COLO668 (cell line): ENCODE data around the gene JPH3.

Experiments
- DNase-seq: peaks from one replicate; lab custom pipeline; 2025; ENCODE audit not compliant: unreplicated experiment; lab: John Stamatoyannopoulos, UW

The JPH3 gene

GRCh38 chr16:87648698-87649487 lies 46.6 kb downstream of the JPH3 start:
- DNase-seq: no peak

- no peak for DNase-seq
These were observed 50.1 kb downstream of the JPH3 start for GRCh38 chr16:87652386-87652785.

- DNase-seq: no peak
These were observed 50.5 kb downstream of the JPH3 start for GRCh38 chr16:87652799-87653198.

GRCh38 chr16:87653234-87653633 lies 50.9 kb downstream of the JPH3 start:
- DNase-seq: no peak

DNA sequence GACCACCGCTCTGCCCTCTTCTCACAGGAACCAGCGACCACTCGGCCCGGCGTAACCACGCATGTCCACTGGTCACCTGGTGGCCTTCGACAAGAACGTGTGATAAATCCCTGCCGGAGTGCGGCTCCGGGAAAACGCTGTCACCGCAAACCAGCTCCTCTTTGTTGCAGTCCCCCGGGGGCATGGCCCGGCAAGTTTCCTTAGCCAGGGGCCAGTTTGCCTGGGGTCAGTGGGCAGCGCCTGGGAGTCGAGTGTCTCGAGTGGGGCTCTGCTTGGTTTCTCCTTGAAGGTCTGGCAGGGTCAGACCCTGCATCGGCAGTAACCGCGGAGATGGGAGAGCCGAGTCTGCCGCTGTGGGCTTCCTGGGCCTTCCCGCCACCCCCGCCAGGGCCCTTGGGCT lies 52.5 kb downstream of the JPH3 start:
- no peak for DNase-seq

DNA sequence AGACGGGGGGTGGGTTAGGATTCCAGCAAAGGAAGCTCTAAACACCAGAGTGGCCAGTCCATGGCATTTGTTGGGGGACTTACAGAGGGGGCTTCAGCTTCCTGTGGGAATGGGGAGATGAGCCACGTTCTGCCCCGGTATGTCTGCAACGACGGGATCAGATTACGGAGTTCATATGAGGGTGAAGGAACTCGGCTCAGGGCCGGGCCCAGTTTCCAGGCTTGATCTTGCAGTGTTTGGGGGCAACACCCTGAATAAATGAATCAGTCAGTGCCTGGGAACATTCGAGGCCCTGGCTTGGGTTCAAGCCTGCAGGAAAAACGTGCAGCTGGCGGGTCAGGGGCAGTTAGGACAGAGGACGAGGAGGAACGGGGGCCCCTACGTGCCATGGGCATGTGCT lies 54.0 kb downstream of the JPH3 start:
- DNase-seq: no peak

DNA sequence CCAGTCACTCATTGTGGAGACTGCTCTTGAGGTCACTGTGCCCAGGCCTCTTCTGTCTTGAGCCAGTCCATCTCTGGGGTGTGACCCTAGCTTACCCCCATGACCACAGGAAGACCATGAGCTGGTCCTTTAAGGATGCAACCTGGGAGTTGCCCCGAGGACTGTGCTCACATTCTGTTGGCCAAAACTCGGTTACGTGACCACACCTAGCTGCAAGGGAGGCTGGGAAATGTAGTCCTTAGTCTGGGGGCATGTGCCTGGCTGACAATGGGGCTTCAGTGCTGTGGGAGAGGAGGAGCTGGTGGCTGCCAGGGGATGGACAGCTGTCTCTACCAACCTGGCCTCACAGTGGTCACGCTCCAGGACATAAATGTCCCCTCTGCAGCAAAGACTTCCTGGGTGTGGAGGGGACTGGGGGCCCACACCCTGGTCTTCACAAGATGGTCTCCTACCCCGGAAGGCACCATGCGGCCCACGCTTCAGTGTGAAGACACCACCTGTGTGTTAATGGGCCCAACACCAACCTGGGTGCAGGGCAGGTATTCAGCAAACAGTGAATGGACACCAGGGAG lies 55.4 kb downstream of the JPH3 start:
- peak; percentile 21 for DNase-seq

DNA sequence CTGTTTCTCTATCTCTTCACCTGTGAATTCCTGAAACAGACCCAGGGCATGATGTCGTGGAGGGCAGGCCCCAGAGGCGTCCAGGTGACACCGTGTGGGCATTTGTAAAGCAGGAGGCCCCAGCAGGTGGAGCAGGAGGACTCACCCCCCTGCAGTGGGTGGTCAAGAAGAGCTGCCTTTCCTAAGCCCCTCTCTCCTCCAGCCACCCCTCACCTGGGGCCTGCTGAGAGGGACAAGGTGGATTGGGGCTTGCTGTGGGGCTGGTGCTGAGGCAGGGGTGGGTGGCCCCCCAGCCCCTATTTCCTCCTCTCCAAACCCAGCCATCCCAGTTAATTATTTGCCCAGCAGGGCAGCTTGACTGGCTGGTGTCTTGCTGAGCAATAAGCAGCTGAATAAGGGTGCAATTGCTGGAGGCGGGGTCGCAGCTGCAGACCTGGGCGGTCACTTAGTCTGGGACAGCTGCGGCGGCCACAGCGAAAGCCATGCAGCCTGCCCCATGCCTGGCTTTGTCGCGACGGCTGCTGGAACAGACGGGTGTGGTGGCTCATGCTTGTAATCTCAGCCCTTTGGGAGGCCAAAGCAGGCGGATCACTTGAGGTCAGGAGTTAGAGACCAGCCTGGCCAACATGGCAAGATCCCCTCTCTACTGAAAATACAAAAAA lies 56.4 kb downstream of the JPH3 start:
- DNase-seq: peak; percentile 16

GRCh38 chr16:87661561-87661960 lies 59.3 kb downstream of the JPH3 start:
- DNase-seq: no peak

DNA sequence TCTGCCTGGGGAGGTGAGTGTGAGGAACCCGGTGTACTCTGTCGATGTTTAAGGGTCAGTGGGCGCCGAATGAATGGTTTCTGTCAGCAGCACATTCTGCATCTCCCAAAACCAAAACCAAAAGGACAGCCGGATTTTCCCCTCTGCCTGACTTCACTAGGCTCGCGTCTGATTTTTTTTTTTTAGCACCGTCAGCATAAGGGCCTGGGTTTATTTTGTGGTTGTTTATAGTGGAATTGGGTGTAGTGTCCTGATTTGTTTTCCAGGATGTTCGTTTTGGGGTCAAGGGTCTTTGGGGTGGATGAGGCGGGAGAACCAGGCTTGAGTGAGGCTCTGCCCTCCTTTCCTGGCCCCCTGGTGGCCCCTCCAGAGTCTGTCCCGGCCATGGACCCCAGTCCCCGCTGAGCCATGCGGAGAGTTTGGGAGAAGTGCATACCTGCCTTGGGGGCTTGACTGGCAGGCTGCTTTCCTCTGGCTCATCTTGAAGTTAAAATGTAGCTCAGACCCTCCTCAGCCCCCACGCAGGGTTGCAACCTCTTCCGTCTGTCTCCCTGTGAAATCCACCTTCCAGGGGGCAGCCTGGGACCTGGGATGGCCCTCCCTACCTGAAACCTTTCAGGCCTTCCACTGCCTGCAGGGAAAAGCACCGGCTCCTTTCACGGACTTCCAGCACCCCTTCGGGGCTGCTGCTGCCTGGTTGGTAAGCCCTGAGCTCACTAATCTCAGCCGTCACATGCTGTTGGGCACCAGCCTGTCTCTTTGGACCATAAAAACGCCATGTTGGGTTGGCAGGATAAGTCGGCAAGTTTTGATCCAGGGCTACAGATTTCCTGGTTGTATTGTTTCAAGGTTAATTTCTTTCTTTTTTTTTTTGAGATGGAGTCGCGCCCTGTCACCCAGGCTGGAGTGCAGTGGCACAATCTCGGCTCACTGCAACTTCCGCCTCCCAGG lies 60.2 kb downstream of the JPH3 start:
- DNase-seq: no peak

DNA sequence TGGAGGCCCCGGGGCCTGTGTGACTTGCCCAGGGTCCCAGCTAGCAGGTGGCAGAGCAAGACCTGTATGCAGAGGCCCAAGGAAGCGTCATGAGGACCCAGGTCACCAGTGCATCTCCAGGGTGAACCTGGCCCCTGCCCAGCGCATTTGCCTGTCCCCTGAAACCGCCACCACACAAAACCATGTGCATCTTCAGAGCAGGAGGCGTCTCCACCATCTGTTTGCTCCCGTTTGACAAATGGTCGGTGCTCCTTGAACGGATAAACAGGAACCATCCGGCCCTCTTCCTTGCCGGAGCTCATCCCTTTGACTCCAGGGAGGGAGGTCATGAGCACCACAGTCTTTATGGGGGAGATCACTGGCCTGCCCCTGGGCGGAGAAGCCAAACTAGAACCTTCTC lies 62.5 kb downstream of the JPH3 start:
- no peak for DNase-seq

DNA sequence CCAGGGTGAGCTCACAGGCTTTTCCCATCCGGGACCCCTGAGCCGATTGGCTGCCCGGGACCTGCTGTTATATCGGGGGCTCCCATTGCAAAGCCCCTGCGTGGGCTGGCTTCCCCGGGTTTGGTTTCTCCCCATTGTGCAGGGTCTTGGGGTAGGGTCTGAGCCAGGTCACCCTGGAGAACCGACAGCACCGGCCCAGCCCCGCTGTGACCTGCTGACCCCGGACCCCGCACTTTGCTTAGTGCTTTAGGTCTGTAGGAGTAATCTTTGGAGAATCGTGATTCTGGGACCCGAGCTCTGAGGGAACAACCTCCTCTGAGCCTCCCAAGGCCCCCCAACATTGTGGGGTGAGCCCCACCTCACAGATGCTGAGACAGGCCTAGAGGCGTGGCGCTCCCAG lies 62.9 kb downstream of the JPH3 start:
- DNase-seq: no peak

GRCh38 chr16:87666919-87667318 lies 64.6 kb downstream of the JPH3 start:
- DNase-seq: no peak

DNA sequence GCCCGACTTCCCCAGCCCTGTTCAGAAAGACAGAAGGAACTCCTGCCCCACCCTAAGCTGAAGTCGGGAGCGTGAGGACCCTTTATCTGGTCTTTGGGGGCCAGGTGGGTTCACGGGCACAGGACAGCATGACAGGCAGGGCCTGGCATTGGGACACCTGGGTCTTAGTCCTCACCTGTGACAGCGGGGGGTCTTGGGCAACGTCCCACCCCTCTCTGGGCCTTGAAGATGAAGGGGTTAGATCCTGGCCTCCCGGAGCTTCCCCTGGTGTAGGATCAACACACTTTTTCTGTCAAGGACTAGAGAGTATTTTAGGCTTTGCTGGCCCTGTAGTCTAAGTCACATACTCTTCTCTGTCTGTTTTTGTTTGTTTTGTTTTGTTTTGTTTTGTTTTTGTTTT lies 65.1 kb downstream of the JPH3 start:
- no peak for DNase-seq

- no peak for DNase-seq
These were observed 65.6 kb downstream of the JPH3 start for GRCh38 chr16:87667946-87668345.

DNA sequence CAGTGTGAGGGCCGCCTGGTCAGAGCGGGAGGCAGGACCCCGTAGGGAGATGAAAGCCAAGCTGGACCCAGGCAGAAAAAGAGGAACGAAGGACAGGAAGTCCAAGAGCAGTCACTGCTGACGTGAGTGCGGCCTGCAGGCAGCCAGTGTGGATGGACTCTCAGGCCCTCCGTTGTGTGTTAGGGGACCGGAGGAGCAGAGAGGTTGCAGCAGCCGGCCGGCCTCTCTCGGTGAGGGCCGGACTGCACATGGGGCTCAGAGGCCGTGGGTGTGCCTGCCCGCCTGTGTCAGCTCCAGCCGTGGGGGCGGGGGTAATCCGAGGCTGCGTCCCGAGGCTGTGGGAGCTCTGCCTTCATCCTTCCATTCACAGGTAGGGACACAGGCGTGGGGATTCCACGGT lies 67.4 kb downstream of the JPH3 start:
- no peak for DNase-seq

- DNase-seq: no peak
These were observed 68.9 kb downstream of the JPH3 start for GRCh38 chr16:87671221-87671620.

DNA sequence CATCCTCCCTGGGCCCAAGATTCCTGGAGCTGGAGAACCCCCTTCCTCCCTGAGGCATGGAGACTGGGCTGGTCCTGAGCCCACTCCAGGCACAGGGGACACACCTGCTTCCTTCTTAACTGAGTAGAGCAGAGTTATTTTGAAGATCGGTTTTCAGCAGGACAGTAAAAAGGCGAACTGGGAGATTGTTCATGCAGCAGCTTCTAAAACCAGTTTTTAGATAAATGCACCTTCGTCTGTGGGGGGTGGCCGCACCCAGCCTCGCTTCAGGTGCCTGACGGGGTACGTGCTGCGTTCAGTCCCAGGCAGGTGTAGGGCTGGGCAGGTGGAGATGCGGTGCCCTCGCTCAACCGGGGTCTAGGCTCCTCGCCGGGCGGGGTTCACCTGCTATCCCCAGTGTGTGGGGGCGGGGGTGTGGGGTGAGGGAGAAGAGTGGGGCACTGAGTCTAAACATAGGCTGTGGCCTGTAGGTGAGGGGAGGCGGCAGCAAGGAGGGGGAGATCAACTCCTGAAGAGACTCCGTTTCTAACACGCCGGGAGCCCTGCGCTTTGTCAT lies 69.5 kb downstream of the JPH3 start:
- DNase-seq: no peak

- DNase-seq: no peak
These were observed 72.1 kb downstream of the JPH3 start for GRCh38 chr16:87674419-87674818.

DNA sequence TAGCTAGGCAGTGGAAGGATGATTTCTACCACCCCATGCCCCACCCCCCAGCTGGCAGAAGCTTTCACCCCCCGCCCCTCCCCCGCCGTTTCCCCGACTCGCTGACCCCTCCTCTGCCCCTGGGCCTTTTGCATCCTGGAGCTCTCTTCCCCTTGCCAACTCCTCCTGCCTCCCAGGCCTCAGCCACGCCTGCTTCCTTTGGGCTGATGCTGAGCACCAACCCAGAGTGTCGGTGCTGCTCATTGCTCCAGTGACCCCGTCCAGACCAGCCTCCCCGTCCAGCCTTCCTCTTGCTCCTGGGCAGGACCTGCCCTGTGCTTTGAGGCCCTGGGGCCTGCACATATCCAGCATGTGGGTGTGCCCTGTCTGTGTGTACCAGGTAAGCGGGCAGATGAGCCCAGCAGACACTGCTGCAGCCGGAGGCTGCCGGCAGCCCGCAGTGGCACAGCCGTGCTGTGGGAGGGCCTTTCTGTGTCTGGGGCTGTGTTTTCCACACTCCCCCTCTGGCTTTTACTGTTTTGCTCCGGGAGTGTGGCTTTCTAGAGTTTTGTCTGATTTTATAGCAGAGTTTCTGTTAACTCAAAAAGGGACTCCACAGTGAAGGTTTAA lies 72.9 kb downstream of the JPH3 start:
- no peak for DNase-seq

GRCh38 chr16:87677830-87678229 lies 75.5 kb downstream of the JPH3 start:
- DNase-seq: no peak
